A549 (cell line): ENCODE data around the gene ISCA2.

Experiments used
- CHD2 ChIP-seq: fragments of 150-350 bp; IDR thresholded peaks from 2 replicates; pipeline ENCODE4 v1.6.1; 2014; ENCODE audit warnings: low read length; ENCODE audit not compliant: partially characterized antibody
- CTCF ChIP-seq: fragments of >200 bp; sonication (Bioruptor Twin); formaldehyde crosslinking; IDR thresholded peaks from 3 replicates; pipeline ENCODE4 v1.5.1; 2016
- E2F6 ChIP-seq: IDR thresholded peaks from 2 replicates; pipeline ENCODE4 v1.6.1; 2012; ENCODE audit warnings: low read depth, borderline replicate concordance
- FOSB ChIP-seq: fragments of 250-450 bp; sonication (Bioruptor Pico); IDR thresholded peaks from 2 replicates; pipeline ENCODE4 v1.5.0; 2020; ENCODE audit warnings: mild to moderate bottlenecking, moderate library complexity
- MAZ ChIP-seq: fragments of 150-350 bp; IDR thresholded peaks from 2 replicates; pipeline ENCODE4 v1.6.1; 2014; ENCODE audit warnings: antibody characterized with exemption, low read depth, low read length, borderline replicate concordance
- NPAS2 ChIP-seq: fragments of 250-450 bp; sonication (Bioruptor Pico); IDR thresholded peaks from 2 replicates; pipeline ENCODE4 v1.8.0; 2022; ENCODE audit warnings: mild to moderate bottlenecking, moderate library complexity, borderline replicate concordance
- NR3C1 ChIP-seq: fragments of >200 bp; sonication (Bioruptor Twin); formaldehyde crosslinking; IDR thresholded peaks from 3 replicates; pipeline ENCODE4 v1.6.1; 2017
- POLR2A ChIP-seq: IDR thresholded peaks from 2 replicates; pipeline ENCODE4 v1.6.1; 2012; ENCODE audit warnings: mild to moderate bottlenecking, low read length
- POLR2AphosphoS2 ChIP-seq: conservative IDR thresholded peaks from 2 replicates; pipeline ENCODE4 v1.6.1; 2012; ENCODE audit warnings: low read length, improper control_type of control experiment, inconsistent platforms
- RAD21 ChIP-seq, 2 experiments: fragments of >200 bp in 1 of 2; sonication (Bioruptor Twin) in 1 of 2; formaldehyde crosslinking in 1 of 2; IDR thresholded peaks in 1 of 2; conservative IDR thresholded peaks in 1 of 2; 2 replicates in 1 of 2; 3 replicates in 1 of 2; pipeline ENCODE4 v1.6.1; 2012 to 2018; ENCODE audit warnings: inconsistent platforms in 1 of 2
- RCOR1 ChIP-seq: fragments of 150-350 bp; IDR thresholded peaks from 2 replicates; pipeline ENCODE4 v1.6.1; 2014; ENCODE audit warnings: antibody characterized with exemption, low read length, low read depth

- TF ChIP-seq RAD21 (conservative IDR thresholded peaks at IDR 0.05 in 1 of 2, IDR thresholded peaks at IDR 0.05 in 1 of 2) (no peak), CTCF (no peak), FOSB (no peak), E2F6 (no peak), POLR2AphosphoS2 (no peak), NPAS2 (CRISPR knock-in tag) (no peak), POLR2A (no peak), NR3C1 (no peak), CHD2 (no peak), MAZ (no peak), RCOR1 (no peak)
These were observed 21.0 kb upstream of the ISCA2 start for GRCh38 chr14:74472601-74473000.
